SK-N-SH treated with all-trans-retinoic acid at 6 μM for 48 hours (cell line): ENCODE data around the gene RHCG.

Experiments used
- ARNTL ChIP-seq: fragments of 450-650 bp; formaldehyde crosslinking; IDR thresholded peaks from 2 replicates; pipeline ENCODE4 v1.5.0; 2020; ENCODE audit warnings: low read depth, mild to moderate bottlenecking, moderate library complexity, borderline replicate concordance
- GLIS3 ChIP-seq: fragments of 250-450 bp; sonication (Bioruptor Pico); IDR thresholded peaks from 2 replicates; pipeline ENCODE4 v1.5.0; 2020; ENCODE audit warnings: mild to moderate bottlenecking, moderate library complexity
- RARB ChIP-seq: fragments of 250-450 bp; sonication (Bioruptor Pico); IDR thresholded peaks from 2 replicates; pipeline ENCODE4 v1.8.0; 2021; ENCODE audit warnings: mild to moderate bottlenecking, moderate library complexity
- TF ChIP-seq, protein P1 (sequence below): fragments of 250-450 bp; sonication (Bioruptor Pico); IDR thresholded peaks from 2 replicates; pipeline ENCODE4 v1.5.1; 2021; ENCODE audit warnings: mild to moderate bottlenecking, moderate library complexity

GRCh38 chr15:89523101-89523500, 26.7 kb upstream of the RHCG start:
- TF ChIP-seq, protein P1, sequence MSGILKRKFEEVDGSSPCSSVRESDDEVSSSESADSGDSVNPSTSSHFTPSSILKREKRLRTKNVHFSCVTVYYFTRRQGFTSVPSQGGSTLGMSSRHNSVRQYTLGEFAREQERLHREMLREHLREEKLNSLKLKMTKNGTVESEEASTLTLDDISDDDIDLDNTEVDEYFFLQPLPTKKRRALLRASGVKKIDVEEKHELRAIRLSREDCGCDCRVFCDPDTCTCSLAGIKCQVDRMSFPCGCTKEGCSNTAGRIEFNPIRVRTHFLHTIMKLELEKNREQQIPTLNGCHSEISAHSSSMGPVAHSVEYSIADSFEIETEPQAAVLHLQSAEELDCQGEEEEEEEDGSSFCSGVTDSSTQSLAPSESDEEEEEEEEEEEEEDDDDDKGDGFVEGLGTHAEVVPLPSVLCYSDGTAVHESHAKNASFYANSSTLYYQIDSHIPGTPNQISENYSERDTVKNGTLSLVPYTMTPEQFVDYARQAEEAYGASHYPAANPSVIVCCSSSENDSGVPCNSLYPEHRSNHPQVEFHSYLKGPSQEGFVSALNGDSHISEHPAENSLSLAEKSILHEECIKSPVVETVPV (CRISPR knock-in tag), result no peak
- TF ChIP-seq GLIS3 (CRISPR knock-in tag) (no peak), ARNTL (CRISPR knock-in tag) (no peak), RARB (CRISPR knock-in tag) (no peak)
